OCI-LY3 (cell line): ENCODE measurements around the gene SOD1.
"Not testable (repeated sequence)": the region's sequence is repeated elsewhere in the genome, so short reads cannot be mapped to it uniquely, and the experiment has no call there.

Experiments used
- H2AFZ ChIP-seq: fragments of 200-600, 300-600 bp; shearing (Covaris generic); 2 replicates; pipeline ENCODE4 v1.6.0; 2014; ENCODE audit warnings: antibody characterized with exemption, low read depth, low read length
- H3K27ac ChIP-seq: fragments of 200-600, 300-600 bp; sonication (generic); 2 replicates; pipeline ENCODE4 v1.5.1; 2014; ENCODE audit warnings: mild to moderate bottlenecking, low read length, moderate library complexity, mixed read lengths
- H3K27me3 ChIP-seq: fragments of 200-600, 300-600 bp; sonication (generic); 2 replicates; pipeline ENCODE4 v1.6.1; 2014; ENCODE audit warnings: low read depth, low read length, mixed read lengths
- H3K36me3 ChIP-seq: fragments of 200-600, 300-600 bp; sonication (generic); replicated peaks from 2 replicates; pipeline ENCODE3; 2014; ENCODE audit warnings: low read depth, low read length, mixed read lengths
- H3K4me1 ChIP-seq: fragments of 300-600, 200-600 bp; sonication (generic); 2 replicates; pipeline ENCODE4 v1.6.1; 2014; ENCODE audit warnings: low read length, mixed read lengths
- H3K4me2 ChIP-seq: fragments of 200-600, 300-600 bp; sonication (generic); 2 replicates; pipeline ENCODE4 v1.6.1; 2014; ENCODE audit warnings: low read length, mixed read lengths
- H3K4me3 ChIP-seq: fragments of 300-600, 200-600 bp; sonication (generic); 2 replicates; pipeline ENCODE4 v1.5.1; 2014; ENCODE audit warnings: antibody characterized with exemption, mild to moderate bottlenecking, low read length, moderate library complexity
- H3K79me2 ChIP-seq: fragments of 300-600, 200-600 bp; shearing (Covaris generic); 2 replicates; pipeline ENCODE4 v1.6.1; 2014; ENCODE audit warnings: mild to moderate bottlenecking, low read length, mixed read lengths
- H3K9ac ChIP-seq: fragments of 300-600, 200-600 bp; shearing (Covaris generic); 2 replicates; pipeline ENCODE4 v1.6.0; 2014; ENCODE audit warnings: mild to moderate bottlenecking, low read length, moderate library complexity
- H3K9me3 ChIP-seq: fragments of 200-600, 300-600 bp; shearing (Covaris generic); 2 replicates; pipeline ENCODE4 v1.6.1; 2014; ENCODE audit warnings: low read length, mixed read lengths; ENCODE audit not compliant: insufficient read depth
- H4K20me1 ChIP-seq: fragments of 200-600, 300-600 bp; sonication (generic); 2 replicates; pipeline ENCODE4 v1.6.1; 2016; ENCODE audit warnings: low read length, mixed read lengths; ENCODE audit not compliant: insufficient read depth
- EZH2phosphoT487 ChIP-seq: fragments of 200-600 bp; shearing (Covaris generic); IDR thresholded peaks from 2 replicates; pipeline ENCODE4 v1.6.1; 2018; ENCODE audit warnings: antibody characterized with exemption, mixed run types, low read depth
- TF ChIP-seq, protein P1 (sequence below): fragments of 200-600, 300-600 bp; sonication (generic); IDR thresholded peaks from 2 replicates; pipeline ENCODE4 v1.5.1; 2014; ENCODE audit warnings: antibody characterized with exemption, low read length, low read depth

The SOD1 gene

DNA sequence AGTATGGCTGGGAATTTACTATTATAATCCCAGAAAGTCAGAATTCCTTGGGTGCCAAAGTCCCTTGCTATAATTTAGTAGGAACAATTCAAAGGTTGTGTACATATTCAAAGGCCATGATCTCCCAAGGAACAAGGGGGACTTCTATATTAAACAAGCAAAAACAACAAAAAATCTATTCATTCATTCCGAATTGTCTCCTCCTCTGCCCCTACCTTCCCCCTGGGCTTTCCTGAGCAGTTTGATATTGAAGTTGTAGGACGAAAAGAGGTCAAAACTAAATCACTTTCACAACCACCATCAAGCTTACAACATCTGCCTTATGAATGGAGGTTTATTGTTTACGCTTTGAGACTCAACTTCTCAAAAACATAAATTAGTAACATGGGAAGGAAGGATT is 35.3 kb upstream of the SOD1 start:
- no peaks in the 10 kb centered on the region for H3K79me2 ChIP-seq
- no peak overlapping the region for H3K27ac ChIP-seq
- no peaks in the 10 kb centered on the region for H3K36me3 ChIP-seq
- no peaks in the 10 kb centered on the region for H3K4me1 ChIP-seq
- no peak overlapping the region for H3K9ac ChIP-seq
- no peak for TF ChIP-seq EZH2phosphoT487
- TF ChIP-seq, protein P1, sequence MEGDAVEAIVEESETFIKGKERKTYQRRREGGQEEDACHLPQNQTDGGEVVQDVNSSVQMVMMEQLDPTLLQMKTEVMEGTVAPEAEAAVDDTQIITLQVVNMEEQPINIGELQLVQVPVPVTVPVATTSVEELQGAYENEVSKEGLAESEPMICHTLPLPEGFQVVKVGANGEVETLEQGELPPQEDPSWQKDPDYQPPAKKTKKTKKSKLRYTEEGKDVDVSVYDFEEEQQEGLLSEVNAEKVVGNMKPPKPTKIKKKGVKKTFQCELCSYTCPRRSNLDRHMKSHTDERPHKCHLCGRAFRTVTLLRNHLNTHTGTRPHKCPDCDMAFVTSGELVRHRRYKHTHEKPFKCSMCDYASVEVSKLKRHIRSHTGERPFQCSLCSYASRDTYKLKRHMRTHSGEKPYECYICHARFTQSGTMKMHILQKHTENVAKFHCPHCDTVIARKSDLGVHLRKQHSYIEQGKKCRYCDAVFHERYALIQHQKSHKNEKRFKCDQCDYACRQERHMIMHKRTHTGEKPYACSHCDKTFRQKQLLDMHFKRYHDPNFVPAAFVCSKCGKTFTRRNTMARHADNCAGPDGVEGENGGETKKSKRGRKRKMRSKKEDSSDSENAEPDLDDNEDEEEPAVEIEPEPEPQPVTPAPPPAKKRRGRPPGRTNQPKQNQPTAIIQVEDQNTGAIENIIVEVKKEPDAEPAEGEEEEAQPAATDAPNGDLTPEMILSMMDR = no peak
- no peak overlapping the region for H3K4me2 ChIP-seq
- H3K9me3 ChIP-seq = no peaks in the 10 kb centered on the region
- H3K27me3 ChIP-seq = no peaks in the 10 kb centered on the region
- no peak overlapping the region for H2AFZ ChIP-seq
- H4K20me1 ChIP-seq = no peaks in the 10 kb centered on the region
- no peak overlapping the region for H3K4me3 ChIP-seq

DNA sequence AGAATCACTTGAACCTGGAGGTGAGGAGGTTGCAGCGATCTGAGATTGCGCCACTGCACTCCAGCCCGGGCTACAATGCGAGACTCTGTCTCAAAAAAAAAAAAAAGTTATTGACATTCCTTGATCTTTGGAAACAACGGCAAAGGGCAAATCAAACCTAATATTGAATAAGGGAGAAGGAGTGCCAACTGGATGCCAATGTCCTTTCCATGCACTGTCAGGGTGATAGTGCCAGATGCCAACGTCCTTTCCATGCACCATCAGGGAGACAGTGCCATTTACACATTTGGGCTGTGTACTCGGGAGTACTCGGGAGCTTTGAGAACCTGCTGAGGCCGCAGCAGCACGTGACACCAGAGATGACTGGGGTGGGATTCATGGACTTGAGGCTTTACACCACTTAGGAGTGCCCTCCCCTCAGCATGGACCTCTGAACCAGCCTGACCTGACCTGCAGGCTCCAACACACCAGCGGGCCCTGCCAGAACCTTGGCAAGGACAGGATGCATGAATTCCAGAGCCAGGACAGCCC is 34.5 kb upstream of the SOD1 start:
- no peaks in the 10 kb centered on the region for H3K79me2 ChIP-seq
- H3K4me1 ChIP-seq = no peaks in the 10 kb centered on the region
- no peak overlapping the region for H2AFZ ChIP-seq
- no peaks in the 10 kb centered on the region for H3K27me3 ChIP-seq
- no peaks in the 10 kb centered on the region for H3K9me3 ChIP-seq
- TF ChIP-seq, protein P1 = no peak
- no peak for TF ChIP-seq EZH2phosphoT487
- no peaks in the 10 kb centered on the region for H3K36me3 ChIP-seq
- H3K9ac ChIP-seq = no peak overlapping the region
- no peaks in the 10 kb centered on the region for H4K20me1 ChIP-seq
- no peak overlapping the region for H3K4me2 ChIP-seq
- H3K4me3 ChIP-seq = no peak overlapping the region
- no peak overlapping the region for H3K27ac ChIP-seq

- Histone ChIP-seq H2AFZ (no peak overlapping the region), H3K27me3 (no peaks in the 10 kb centered on the region), H3K9me3 (no peaks in the 10 kb centered on the region), H4K20me1 (no peaks in the 10 kb centered on the region), H3K79me2 (no peaks in the 10 kb centered on the region), H3K4me1 (no peaks in the 10 kb centered on the region), H3K4me3 (no peak overlapping the region), H3K36me3 (no peaks in the 10 kb centered on the region), H3K9ac (no peak overlapping the region), H3K4me2 (no peak overlapping the region), H3K27ac (no peak overlapping the region)
- TF ChIP-seq EZH2phosphoT487 = no peak
- TF ChIP-seq, protein P1 = no peak
These were observed 29.4 kb upstream of the SOD1 start for GRCh38 chr21:31629972-31630711.

DNA sequence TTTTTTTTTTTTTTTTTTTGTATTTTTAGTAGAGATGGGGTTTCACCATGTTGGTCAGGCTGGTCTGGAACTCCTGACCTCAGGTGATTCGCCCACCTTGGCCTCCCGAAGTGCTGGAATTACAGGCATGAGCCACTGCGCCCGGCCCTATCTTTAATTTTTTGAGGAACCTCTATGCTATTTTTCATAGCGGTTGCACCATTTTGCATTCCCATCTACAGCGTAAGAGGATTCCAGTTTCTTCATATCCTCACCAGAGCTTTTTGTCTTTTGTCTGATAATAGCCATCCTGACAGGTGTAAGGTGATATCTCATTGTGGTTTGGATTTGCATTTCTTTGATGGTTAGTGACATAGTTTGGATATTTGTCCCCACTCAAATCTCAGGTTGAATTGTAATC is 27.6 kb upstream of the SOD1 start:
- not testable (repeated sequence) for H3K4me1 ChIP-seq, H3K9ac ChIP-seq, H3K27me3 ChIP-seq, H3K27ac ChIP-seq, H3K4me3 ChIP-seq, H3K79me2 ChIP-seq, H2AFZ ChIP-seq, H4K20me1 ChIP-seq, H3K9me3 ChIP-seq, H3K36me3 ChIP-seq, H3K4me2 ChIP-seq
